GM12801 (cell line): ENCODE measurements around the gene IGFL2.

Experiments
- TF ChIP-seq, protein P1 (sequence below): IDR thresholded peaks from one replicate; pipeline ENCODE4 v1.5.1; 2011; ENCODE audit warnings: control low read depth; ENCODE audit not compliant: insufficient read length; ENCODE audit errors: extremely low read depth

IGFL2 gene

DNA sequence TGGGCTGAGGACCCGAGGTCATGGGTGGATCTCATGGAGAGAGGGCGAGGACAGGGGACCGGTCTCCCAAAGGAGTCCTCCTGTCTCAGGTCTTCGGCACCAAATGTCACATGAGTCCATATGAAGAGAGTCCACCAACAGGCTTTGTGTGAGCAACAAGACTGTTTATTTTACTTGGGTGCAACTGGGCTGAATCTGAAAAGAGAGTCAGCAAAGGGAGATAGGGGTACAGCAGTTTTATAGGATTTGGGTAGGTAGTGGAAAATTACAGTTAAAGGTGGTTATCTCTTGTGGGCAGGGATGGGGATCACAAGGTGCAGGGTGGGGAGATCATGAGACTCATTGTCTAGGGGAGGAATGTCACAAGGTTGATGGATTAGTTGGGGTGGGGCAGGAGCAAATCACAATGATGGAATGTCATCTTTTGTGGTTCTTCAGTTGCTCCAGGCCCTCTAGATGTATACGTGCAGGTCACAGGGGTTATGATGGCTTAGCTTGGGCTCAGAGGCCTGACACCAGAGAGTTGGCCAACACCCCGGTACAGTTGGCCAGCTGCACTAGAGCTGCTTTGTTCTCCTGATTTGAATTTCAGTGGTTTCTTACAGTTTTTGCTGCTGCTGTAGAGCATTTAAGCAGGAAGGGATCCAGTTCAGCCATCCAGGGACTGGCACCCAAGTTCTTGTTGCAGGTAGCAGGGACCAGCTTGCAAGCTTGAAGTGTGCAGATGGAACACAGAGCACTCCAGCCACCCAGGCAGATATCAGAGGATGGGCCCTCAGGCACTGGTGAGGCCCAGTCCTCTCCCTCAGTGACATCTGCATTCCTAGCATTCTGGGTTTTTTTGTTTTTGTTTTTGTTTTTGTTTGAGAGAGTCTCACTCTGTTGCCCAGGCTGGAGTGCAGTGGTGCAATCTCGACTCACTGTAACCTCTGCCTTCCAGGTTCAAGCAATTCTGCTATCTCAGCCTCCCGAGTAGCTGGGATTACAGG is 55.1 kb downstream of the IGFL2 start:
- TF ChIP-seq, protein P1, sequence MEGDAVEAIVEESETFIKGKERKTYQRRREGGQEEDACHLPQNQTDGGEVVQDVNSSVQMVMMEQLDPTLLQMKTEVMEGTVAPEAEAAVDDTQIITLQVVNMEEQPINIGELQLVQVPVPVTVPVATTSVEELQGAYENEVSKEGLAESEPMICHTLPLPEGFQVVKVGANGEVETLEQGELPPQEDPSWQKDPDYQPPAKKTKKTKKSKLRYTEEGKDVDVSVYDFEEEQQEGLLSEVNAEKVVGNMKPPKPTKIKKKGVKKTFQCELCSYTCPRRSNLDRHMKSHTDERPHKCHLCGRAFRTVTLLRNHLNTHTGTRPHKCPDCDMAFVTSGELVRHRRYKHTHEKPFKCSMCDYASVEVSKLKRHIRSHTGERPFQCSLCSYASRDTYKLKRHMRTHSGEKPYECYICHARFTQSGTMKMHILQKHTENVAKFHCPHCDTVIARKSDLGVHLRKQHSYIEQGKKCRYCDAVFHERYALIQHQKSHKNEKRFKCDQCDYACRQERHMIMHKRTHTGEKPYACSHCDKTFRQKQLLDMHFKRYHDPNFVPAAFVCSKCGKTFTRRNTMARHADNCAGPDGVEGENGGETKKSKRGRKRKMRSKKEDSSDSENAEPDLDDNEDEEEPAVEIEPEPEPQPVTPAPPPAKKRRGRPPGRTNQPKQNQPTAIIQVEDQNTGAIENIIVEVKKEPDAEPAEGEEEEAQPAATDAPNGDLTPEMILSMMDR = no peak

DNA sequence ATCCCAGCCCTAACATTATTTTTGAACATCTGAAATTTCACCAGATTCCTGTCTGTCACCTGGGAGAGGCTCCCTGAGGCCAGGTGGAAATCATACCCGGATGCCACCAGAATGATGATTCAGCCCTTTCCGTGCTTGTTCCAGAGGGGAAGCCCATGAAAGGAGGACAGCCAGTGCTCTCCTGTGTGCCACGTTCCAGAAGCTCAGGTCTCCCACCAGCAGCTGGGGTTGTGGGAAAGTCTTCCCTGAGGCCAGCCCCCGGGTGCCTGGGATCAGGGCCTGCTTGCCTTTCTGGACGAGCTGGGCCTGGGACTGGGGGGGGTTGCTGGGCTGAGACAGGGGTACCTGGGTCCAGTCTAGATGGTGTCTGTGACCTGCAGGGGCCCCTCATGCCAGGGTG is 56.0 kb downstream of the IGFL2 start:
- TF ChIP-seq, protein P1 = no peak

DNA sequence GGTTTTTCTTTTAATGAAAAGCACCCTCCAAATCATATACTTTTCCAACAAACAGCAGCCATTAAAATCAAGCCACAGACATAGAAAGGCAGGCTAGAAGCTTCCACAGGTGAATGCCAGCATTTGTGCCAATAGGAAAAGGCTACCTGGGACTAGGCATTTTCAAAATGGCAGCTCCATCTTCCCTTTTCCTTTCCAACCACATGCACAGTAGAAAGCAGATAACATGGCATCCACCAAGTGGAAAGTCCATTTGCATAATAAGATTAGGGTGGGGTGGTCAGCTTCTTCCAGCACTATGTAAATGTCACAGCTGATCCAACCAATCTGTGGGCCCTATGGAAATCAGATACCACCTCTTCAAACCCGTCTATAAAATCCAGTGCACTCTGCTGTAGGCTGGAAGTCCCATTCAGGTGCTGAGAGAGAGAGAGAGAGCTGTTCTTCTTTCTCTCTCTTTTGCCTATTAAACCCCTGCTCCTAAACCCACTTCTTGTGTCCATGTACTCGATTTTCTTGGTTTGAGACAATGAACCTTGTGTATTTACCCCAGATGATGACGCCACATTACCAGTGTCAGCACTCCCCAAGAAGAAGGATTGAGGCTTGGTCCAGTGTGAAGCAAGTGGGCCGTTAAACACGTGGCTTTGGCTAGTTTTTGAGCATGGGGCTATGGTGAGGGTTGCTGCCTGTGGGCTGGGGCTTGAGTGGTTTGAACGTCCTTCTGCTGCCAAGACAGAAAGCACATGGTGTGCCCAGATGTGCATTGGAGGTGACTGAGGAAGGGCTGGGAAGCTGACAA is 57.3 kb downstream of the IGFL2 start:
- TF ChIP-seq, protein P1 = no peak

DNA sequence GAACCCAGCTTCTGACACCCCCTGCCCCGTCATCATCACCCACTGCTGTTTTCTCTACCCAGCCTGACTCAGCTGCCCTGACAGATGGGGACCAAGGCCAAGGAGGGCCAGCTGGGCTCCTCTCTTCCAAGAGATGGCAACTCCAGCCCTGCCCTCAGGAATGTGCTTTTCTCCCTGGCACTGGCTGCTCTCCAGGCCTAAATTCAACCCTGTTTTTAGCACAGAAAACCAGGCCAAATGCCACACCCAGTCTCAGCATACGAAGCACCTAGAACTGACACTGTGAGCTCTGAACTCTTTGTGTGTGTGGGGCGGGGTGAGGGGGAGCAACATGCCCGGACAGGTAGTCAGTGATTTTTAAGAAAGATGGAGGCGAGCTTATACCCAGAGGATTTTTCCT is 58.1 kb downstream of the IGFL2 start:
- TF ChIP-seq, protein P1 = no peak

DNA sequence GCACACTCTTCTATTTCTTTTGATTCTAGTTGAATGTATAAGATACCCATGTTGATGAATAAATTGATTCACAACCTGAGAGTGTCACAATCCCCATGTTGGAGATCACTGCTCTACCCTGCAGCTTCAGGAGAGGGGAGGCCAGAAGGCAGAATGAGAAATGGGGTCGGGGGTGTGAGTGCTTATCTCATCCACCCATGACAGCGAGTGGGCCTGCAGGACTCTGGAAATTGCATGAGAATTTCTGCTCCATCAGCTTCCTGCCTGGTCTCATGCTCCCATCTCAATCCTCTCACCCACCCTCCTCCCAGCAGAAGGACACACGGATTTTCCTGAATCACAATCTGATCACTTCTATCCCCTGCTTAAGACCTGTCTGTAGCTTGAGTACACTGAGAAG is 58.6 kb downstream of the IGFL2 start:
- TF ChIP-seq, protein P1 = no peak

DNA sequence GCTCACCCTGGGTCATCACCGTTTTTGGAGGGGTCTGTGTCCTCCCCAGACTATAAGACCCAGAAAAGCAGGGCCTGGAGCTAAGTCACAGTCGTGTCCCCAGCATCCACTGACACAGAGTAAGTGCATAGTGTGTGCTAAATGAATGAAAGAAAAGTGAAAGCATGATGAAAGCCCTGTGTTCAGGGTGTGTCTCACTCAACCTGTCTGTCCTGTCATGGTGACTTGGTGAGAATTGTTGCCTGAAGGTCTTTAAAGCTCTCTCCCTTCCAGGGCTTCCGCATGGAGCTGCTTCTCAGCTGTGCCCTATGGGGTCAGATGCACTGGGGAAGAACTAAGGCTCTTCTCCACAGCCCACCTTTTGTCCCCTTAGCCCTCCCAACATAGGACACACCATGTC is 61.0 kb downstream of the IGFL2 start:
- TF ChIP-seq, protein P1 = no peak

DNA sequence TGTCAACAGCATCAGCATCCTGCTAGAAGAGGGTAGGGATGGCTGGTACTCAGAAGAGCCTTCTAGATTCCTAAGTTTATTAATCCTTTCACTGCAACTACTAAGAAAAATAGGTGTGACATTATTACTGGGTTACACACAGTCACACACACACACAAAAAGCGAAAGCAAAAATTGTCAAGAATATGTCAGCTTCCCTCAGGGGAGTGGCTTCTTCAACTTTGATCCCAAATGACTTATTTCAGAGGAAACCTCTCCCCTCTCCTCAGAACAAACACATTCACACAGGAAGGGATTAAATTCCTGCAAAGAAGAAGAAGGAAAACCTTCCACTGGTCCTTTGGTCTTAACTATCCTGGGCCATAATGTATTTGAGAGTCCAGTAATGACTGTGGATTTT is 61.4 kb downstream of the IGFL2 start:
- TF ChIP-seq, protein P1 = no peak
